ENCODE measurements around the gene SCYGR4. TPM values are rescaled to one million over a fixed set of nuclear protein-coding genes. Genes with fewer than 3 reads are reported as not detected.

SCYGR4 gene, protein sequence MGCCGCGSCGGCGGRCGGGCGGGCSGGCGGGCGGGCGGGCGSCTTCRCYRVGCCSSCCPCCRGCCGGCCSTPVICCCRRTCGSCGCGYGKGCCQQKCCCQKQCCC
- total RNA-seq, result not detected
- not detected for polyA plus RNA-seq (2013, experiment 1 of 2)
- polyA plus RNA-seq (2013, experiment 2 of 2), result not detected
- long read RNA-seq, experiment 1, result 0 reads
- long read RNA-seq, experiment 2, result 0 reads
- long read RNA-seq, experiment 3, result 0 reads
- long read RNA-seq, experiment 4, result 0 reads

DNA sequence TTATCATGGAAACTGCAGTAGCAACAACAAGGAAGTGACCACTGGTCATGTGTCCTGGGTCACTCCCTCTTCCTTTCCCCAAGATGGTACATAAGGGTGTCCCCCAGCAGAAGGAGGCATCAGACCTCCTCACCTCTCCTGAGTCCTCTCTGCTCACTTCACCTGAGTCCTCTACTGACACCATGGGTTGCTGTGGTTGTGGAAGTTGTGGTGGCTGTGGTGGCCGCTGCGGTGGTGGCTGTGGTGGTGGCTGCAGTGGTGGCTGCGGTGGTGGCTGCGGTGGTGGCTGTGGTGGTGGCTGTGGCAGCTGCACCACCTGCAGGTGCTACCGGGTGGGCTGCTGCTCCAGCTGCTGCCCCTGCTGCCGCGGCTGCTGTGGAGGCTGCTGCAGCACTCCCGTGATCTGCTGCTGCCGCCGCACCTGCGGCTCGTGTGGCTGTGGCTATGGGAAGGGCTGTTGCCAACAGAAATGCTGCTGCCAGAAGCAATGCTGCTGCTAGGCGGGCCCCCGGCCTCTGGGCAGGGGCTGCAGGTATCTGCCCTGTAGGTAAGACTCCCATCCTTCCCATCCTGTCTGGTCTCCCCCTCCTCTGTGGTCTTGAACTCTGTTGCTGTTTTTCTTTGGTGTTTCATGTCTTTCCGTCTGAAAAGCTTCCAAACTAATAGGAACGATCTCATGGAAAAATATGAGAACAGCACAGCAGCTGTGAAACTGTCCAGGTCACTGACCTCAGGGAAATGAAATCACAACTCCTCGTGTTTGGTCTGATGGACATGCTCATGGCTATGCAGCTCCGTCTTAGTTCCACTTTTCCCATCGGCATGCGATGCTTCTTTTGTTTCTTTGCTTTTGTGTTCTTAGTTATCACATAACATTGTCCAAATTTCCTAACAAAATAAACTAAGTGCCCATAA is at the start of gene SCYGR4:
Gene SCYGR4, plus strand, starts transcription at position 183 of the 915 bp plus-strand sequence. Its CDS starts 0 bp downstream, at position 183.
- no peaks in the 10 kb centered on the region for H3K27me3 ChIP-seq (ENCODE audit: control insufficient read depth, insufficient read depth, low read length, poor library complexity, severe bottlenecking)
- no peak within 1 kb of the TSS for H3K9ac ChIP-seq (ENCODE audit: extremely low read depth, low read length, poor library complexity, severe bottlenecking)
- peaks cover 4% of the 10 kb centered on the region for H3K4me1 ChIP-seq (ENCODE audit: control insufficient read depth, insufficient read depth, low read length)
- H3K4me3 ChIP-seq (ENCODE audit: low read length), result no peak within 1 kb of the TSS
- Mint-ChIP-seq H3K36me3 (ENCODE audit: low read depth) (no peaks in the 10 kb centered on the region), H3K27me3 (ENCODE audit: insufficient read depth) (peaks cover 3% of the 10 kb centered on the region), H3K27ac (no peak within 1 kb of the TSS), H3K9me3 (no peaks in the 10 kb centered on the region), H3K4me3 (no peak within 1 kb of the TSS), H3K4me1 (peaks cover 17% of the 10 kb centered on the region)
- no peaks in the 10 kb centered on the region for H3K36me3 ChIP-seq (ENCODE audit: control insufficient read depth, insufficient read depth, low read length)
- 88 to 94% methylated on average over 8 to 20 of the region's 20 CpGs for WGBS, 2 experiments (ENCODE audit: insufficient coverage in 1 of 2, insufficient read length in 1 of 2)
- DNase-seq, result no peak
- H3K9me3 ChIP-seq (ENCODE audit: control insufficient read depth, low read length), result no peaks in the 10 kb centered on the region
- no peak within 1 kb of the TSS for H3K27ac ChIP-seq (ENCODE audit: low read depth, low read length)
- TF ChIP-seq, protein P1, sequence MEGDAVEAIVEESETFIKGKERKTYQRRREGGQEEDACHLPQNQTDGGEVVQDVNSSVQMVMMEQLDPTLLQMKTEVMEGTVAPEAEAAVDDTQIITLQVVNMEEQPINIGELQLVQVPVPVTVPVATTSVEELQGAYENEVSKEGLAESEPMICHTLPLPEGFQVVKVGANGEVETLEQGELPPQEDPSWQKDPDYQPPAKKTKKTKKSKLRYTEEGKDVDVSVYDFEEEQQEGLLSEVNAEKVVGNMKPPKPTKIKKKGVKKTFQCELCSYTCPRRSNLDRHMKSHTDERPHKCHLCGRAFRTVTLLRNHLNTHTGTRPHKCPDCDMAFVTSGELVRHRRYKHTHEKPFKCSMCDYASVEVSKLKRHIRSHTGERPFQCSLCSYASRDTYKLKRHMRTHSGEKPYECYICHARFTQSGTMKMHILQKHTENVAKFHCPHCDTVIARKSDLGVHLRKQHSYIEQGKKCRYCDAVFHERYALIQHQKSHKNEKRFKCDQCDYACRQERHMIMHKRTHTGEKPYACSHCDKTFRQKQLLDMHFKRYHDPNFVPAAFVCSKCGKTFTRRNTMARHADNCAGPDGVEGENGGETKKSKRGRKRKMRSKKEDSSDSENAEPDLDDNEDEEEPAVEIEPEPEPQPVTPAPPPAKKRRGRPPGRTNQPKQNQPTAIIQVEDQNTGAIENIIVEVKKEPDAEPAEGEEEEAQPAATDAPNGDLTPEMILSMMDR (conservative IDR thresholded peaks at IDR 0.05), result no peak

DNA sequence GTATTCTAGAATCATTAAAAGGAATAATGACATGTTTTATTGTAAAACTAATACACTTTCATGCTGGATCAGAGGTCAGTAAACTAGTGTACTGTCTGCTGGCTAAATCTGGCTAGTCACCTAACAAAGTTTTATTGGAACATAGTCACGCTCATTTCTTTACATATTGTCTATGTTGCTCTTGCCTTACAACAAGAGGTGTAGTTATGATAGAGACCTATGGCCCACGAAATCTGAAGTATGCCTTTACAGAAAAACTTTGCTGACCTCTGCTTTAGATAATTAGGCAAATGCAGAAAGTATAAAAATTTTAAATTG is 48.5 kb upstream of the SCYGR4 start:
- Mint-ChIP-seq H3K27ac (no peak overlapping the region), H3K4me3 (no peak overlapping the region), H3K27me3 (ENCODE audit: insufficient read depth) (no peaks in the 10 kb centered on the region), H3K4me1 (no peaks in the 10 kb centered on the region), H3K36me3 (ENCODE audit: low read depth) (no peaks in the 10 kb centered on the region), H3K9me3 (no peaks in the 10 kb centered on the region)
- H3K27ac ChIP-seq (ENCODE audit: low read depth, low read length), result no peak overlapping the region
- H3K9me3 ChIP-seq (ENCODE audit: control insufficient read depth, low read length), result no peaks in the 10 kb centered on the region
- TF ChIP-seq, protein P1 (conservative IDR thresholded peaks at IDR 0.05), result no peak
- no peaks in the 10 kb centered on the region for H3K4me1 ChIP-seq (ENCODE audit: control insufficient read depth, insufficient read depth, low read length)
- no peak for DNase-seq
- 95 to 100% methylated on average over 1 to 2 of the region's 2 CpGs for WGBS, 2 experiments (ENCODE audit: insufficient coverage in 1 of 2, insufficient read length in 1 of 2)
- no peak overlapping the region for H3K9ac ChIP-seq (ENCODE audit: extremely low read depth, low read length, poor library complexity, severe bottlenecking)
- H3K36me3 ChIP-seq (ENCODE audit: control insufficient read depth, insufficient read depth, low read length), result no peaks in the 10 kb centered on the region
- H3K4me3 ChIP-seq (ENCODE audit: low read length), result no peak overlapping the region
- no peaks in the 10 kb centered on the region for H3K27me3 ChIP-seq (ENCODE audit: control insufficient read depth, insufficient read depth, low read length, poor library complexity, severe bottlenecking)

DNA sequence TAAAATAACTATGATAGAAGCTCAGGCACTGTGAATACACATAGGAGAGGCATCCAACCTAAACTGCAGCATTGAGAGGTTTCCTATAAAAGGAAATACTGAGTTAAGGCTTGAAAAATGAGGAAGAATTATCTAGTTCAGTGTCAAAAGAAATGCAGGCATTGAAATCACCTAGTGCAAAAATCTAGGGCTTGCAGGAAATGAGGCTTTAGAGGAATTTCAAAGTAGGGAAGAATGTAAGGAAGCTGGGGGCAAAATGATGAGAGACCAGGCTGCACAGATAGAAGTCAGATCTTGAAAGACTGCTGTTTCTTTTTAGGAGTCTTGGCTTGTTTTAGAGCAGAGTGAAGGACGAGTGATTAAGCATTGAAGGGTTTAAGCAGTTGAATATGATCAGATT is 46.7 kb upstream of the SCYGR4 start:
- DNase-seq, result no peak
- Mint-ChIP-seq H3K36me3 (ENCODE audit: low read depth) (no peaks in the 10 kb centered on the region), H3K4me3 (no peak overlapping the region), H3K9me3 (no peaks in the 10 kb centered on the region), H3K27ac (no peak overlapping the region), H3K27me3 (ENCODE audit: insufficient read depth) (no peaks in the 10 kb centered on the region), H3K4me1 (no peaks in the 10 kb centered on the region)
- Histone ChIP-seq H3K27me3 (ENCODE audit: control insufficient read depth, insufficient read depth, low read length, poor library complexity, severe bottlenecking) (no peaks in the 10 kb centered on the region), H3K9me3 (ENCODE audit: control insufficient read depth, low read length) (no peaks in the 10 kb centered on the region), H3K4me3 (ENCODE audit: low read length) (no peak overlapping the region), H3K9ac (ENCODE audit: extremely low read depth, low read length, poor library complexity, severe bottlenecking) (no peak overlapping the region), H3K4me1 (ENCODE audit: control insufficient read depth, insufficient read depth, low read length) (no peaks in the 10 kb centered on the region), H3K36me3 (ENCODE audit: control insufficient read depth, insufficient read depth, low read length) (no peaks in the 10 kb centered on the region), H3K27ac (ENCODE audit: low read depth, low read length) (no peak overlapping the region)
- TF ChIP-seq, protein P1 (conservative IDR thresholded peaks at IDR 0.05), result no peak
- 66 to 70% methylated on average over 1 of the region's 1 CpG for WGBS, 2 experiments (ENCODE audit: insufficient coverage in 1 of 2, insufficient read length in 1 of 2)
